GM13977 (cell line): Measurements from ENCODE around the gene ENTPD8.

ENCODE experiments used
- DNase-seq: peaks from one replicate; pipeline ENCODE4 v3.0.0; 2012; ENCODE audit warnings: low spot score
- CTCF ChIP-seq: IDR thresholded peaks from 2 replicates; pipeline ENCODE4 v1.5.1; 2012; ENCODE audit warnings: mild to moderate bottlenecking, control low read depth; ENCODE audit not compliant: insufficient read depth; ENCODE audit errors: extremely low read depth, missing control alignments
- in situ Hi-C: fragments of 300-500 bp; cut with MboI; formaldehyde crosslinking; loops from one replicate; pipeline ENCODE4 v1.12.0; 2022; ENCODE audit warnings: low sequenced_read_pairs, low pct_unique_long_range_greater_than_20kb, mixed read lengths, inconsistent platforms; ENCODE audit not compliant: unreplicated experiment

ENTPD8 gene

GRCh38 chr9:137448602-137448962 lies 7.4 kb upstream of the ENTPD8 start:
- in situ Hi-C loops: no loop called here
- no peak for DNase-seq
- no peak for TF ChIP-seq CTCF

GRCh38 chr9:137447722-137448601 lies 6.8 kb upstream of the ENTPD8 start:
- DNase-seq: no peak
- in situ Hi-C loops: no loop called here

GRCh38 chr9:137446851-137447471 lies 5.8 kb upstream of the ENTPD8 start:
- TF ChIP-seq CTCF: no peak
- in situ Hi-C loops: no loop called here
- DNase-seq: no peak

More at GRCh38 chr9:137447722-137448601, 6.8 kb upstream of the ENTPD8 start:
- no peak for TF ChIP-seq CTCF

- no peak for DNase-seq
- in situ Hi-C loops: no loop called here
- no peak for TF ChIP-seq CTCF
These were observed 4.8 kb upstream of the ENTPD8 start for GRCh38 chr9:137445930-137446431.

GRCh38 chr9:137445275-137445807 lies 4.2 kb upstream of the ENTPD8 start:
- peak; percentile 85 for TF ChIP-seq CTCF
- in situ Hi-C loops: no loop called here
- DNase-seq: peak; percentile 91

GRCh38 chr9:137444106-137444790 lies 3.1 kb upstream of the ENTPD8 start:
- DNase-seq: no peak
- in situ Hi-C loops: no loop called here
- TF ChIP-seq CTCF: no peak
